ENCODE data around the gene TMEM179B.

Gene TMEM179B

GRCh38 chr11:62832336-62833234 is 45.4 kb downstream of the TMEM179B start, which contains the start of gene TEX54:
Gene TEX54, minus strand, starts transcription at chr11:62832841.
- DNase-seq (ENCODE audit: low read depth, low spot score), result peak; percentile 24

- DNase-seq (ENCODE audit: low read depth, low spot score), result no peak
These were observed 48.1 kb downstream of the TMEM179B start for GRCh38 chr11:62835336-62835735.

GRCh38 chr11:62839050-62839945 is 52.1 kb downstream of the TMEM179B start, which contains the start of gene WDR74:
Gene WDR74, minus strand, starts transcription at chr11:62839590. Its CDS starts 20 bp downstream, at chr11:62839570.
- DNase-seq (ENCODE audit: low read depth, low spot score), result peak; percentile 75

Data from brain pericyte (primary cell).